GM03348 (cell line): ENCODE data around the gene ABHD5.
A peak's percentile ranks its signal among the peaks of the same experiment; 100 is the strongest.

Source experiments
- DNase-seq: peaks from one replicate; pipeline ENCODE4 v3.0.0; 2012; ENCODE audit warnings: low spot score

The ABHD5 gene

GRCh38 chr3:43686333-43686699 is 4.4 kb upstream of the ABHD5 start:
- no peak for DNase-seq

DNA sequence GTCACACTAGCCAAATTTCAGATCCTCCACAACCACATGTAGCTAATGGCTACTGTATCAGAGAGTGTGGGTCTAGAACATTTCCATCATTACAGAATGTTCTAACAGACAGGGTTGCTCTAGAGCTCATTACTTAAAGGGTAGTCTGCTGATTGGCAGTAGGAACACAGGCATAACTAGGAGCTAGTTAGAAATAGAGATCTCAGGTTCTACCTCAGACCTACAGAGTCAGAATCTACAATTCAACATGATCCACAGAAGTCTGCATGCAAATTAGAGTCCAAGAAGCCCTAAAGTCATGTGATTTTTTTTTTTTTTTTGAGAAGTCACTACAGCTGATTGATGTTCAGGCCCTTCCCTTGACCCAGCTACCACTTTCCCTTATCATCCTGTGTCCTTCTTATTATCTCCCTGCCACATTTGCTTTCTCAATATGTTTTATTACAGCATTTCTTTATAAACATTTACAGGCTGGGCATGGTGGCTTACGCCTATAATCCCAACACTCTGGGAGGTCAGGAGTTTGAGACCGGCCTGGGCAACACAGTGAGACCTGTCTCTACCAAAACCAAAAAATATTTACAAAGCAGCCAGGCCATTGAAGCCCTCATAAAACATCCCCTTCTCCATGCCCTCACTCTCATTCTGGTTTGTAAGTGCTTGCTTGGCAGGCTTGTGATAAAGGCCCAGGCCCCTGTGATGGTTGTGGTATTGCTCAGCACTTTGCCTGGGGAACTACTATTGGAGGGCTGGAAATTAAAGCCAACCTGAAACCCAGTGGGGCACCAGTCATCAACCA is 3.8 kb upstream of the ABHD5 start:
- no peak for DNase-seq

DNA sequence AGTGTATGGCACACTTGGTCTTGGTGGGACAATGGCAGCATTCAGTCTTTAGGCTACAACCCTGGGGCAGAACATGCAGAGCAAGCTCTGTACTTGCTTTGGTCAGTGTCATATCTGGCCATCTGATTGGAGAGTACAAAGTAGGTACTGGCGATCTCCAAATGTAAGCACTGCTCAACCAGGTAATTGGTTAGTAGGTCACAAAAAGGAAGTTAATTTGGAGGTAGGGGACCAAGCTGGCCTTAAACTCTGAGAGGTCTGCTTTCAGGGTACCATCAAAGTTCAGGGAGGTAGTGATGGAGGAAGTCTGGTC is 3.3 kb upstream of the ABHD5 start:
- no peak for DNase-seq

GRCh38 chr3:43688245-43688650 is 2.5 kb upstream of the ABHD5 start:
- DNase-seq, result no peak

DNA sequence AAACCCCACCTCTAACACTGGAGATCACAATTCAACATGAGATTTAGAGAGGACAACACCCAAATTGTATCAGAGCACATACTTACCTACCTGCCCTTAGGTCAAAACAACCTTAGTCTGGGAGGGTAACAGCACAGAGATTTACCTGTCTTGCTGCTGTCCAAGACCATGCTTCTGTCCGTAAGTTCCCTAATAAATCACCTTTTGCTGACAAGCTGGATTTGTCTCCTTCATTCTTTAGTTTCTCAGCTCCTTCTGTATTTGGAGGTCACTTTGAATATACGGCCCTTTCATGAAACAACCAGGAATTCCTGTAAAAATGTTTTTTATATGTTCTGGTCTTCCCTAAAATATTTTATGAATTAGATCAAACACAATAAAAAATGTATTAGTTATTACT is 1.6 kb upstream of the ABHD5 start:
- no peak for DNase-seq

DNA sequence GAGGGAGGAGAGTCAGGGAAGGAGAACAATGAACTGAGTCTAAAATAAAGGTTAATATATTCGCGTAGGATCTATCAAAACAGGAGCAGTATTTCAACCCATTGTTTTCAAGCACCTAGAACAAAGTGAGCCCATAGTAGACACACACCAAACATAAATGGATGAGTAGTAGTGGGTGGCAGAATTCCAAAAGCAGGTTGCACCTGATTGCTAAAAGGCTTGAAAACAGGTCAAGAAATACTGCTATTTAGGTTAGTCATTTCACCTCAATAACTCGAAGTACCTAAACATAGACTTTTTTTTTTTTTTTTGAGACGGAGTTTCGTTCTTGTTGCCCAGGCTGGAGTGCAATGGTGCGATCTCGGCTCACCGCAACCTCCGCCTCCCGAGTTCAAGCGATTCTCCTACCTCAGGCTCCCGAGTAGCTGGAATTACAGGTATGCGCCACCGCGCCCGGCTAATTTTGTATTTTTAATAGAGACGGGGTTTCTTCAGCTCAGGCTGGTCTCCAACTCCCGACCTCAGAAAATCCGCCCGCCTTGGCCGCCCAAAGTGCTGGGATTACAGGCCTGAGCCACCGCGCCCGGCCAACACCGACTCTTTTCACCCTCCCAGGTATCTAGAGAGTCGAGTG is 855 bp upstream of the ABHD5 start:
- DNase-seq, result no peak

- DNase-seq, result peak; percentile 66
Observed at GRCh38 chr3:43691120-43691995, 620 bp downstream of the ABHD5 start.

DNA sequence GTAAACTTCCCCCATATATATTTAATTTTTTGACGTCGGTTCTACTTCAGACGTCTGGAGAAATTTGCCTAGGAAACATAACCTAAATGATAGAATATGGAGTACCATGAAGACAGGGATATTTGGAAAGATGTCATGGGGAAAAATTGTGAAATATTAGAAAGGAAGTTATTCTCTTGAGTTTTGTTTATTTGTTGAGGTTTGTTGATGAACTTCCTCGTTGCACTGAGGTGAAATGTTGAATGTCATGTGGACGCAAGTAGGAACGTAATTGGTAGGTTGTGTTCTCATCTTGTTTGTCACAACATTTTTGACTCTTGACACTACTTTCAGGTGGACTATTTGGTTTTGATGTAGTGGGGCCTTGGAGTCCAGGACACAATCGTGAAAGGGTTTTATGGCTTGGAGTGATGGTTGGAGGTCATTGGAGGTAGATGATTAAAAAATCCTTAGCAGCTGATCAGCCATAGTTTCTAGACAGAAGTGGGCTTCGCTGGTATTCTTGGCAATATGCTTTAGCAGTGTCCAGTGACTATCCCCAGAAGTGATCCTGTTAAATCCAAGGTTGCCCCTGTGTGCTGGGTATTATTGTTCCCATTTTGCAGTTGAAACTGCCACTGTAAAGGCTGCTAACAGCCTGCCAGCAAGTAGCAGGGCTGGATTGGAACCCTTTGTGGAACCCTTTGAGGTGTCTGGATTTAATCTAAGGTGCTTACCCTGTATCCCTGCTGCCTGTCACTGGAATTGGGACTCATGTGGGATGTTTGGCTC is 1.5 kb downstream of the ABHD5 start:
- no peak for DNase-seq

DNA sequence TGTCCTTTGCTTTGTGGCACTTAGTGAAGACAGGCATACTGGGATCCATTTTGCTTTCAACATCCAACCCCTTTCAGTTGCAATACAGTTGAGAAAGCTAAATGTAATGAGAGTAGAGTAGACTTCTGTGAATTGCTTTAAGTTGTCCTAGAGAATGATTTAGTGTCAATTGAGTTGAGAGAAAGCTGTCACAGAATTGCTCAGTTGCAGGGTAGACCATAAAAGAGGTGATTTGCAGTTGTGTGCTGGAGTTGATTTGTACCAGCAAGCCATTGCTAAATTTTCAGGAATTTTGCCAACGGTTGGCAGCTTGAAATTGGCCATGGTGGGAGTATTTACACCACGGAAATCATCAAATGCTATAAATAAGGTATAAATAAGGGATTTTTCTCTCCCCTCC is 2.2 kb downstream of the ABHD5 start:
- DNase-seq, result no peak

- no peak for DNase-seq
Observed at GRCh38 chr3:43693594-43693993, 2.9 kb downstream of the ABHD5 start.

DNA sequence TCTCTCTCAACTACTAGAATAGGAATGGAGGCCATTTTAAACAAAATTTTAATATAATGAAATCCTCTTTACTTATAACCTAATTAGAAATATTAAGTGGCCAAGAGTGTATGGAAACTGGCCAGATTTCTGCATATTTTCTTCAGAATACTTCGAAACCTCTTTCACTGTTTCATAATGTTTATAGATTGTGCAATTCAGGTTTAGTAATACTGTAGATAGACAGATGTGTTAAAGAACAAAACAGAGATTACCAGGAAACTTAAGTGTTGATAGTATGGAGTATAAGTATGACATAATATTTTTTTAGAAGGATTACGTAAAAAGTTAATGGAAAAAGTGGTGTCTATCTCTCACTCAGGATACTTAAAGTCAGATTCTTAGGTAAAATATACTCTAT is 4.7 kb downstream of the ABHD5 start:
- peak; percentile 46 for DNase-seq

GRCh38 chr3:43695863-43696262 is 5.1 kb downstream of the ABHD5 start:
- no peak for DNase-seq

DNA sequence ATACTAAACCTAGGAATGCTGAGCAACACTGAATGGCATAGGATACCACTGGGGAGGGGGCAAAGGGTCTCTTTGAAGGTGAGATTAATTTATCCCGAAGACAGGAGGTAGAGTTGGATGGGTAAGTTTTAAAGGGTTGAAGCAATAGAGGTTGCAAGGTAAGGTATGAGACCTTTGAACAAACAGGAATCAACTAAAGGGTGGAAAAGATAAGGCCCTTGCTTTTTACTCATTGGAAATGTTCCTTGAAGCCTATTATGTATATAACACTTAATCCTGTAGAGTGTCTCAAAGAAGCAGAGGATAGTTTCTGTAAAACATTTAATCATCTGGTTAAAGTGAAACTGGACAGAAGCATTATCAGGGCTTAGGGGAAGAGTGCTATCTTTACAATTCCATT is 5.7 kb downstream of the ABHD5 start:
- no peak for DNase-seq

- DNase-seq, result no peak
Observed at GRCh38 chr3:43696881-43697280, 6.1 kb downstream of the ABHD5 start.

- no peak for DNase-seq
Observed at GRCh38 chr3:43699864-43700263, 9.1 kb downstream of the ABHD5 start.

DNA sequence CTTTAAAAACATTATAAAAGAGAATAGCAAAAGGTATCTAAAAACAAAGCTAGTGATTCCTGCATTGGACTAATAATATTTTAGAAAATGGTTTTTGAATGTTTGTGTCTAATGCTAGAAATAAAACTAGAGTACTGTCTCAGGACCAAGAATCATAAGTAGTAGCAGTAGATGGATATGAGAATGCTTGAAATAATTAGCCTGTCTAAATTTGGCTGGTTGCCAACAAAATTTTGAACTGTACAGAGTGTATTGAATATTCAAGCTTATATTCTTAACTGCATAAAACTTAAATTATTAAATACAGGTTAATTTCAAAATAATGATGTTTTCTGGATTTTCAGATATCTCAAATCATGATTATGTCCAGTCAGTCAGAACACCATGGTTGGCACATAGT is 14.0 kb downstream of the ABHD5 start:
- no peak for DNase-seq

- no peak for DNase-seq
Observed at GRCh38 chr3:43706342-43706741, 15.6 kb downstream of the ABHD5 start.

DNA sequence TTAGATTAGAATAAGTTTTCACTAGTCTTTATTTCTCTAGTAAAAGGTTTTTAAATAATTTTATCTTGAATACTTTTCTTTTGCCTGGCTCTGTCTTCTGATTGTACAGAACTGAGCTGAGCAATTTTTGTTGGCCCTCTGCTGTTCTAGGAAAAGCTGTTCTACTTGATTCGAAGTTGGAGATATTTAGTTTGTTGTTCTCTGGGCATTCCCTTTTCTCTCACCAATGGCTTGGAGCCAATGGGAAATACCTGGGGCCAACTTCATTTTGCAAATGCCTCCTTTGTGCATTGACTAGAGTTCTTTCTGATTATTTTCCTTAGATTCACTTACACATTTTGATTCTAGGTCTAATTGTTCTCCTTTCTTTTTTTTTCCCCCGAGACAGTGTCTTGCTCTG is 16.5 kb downstream of the ABHD5 start:
- no peak for DNase-seq

DNA sequence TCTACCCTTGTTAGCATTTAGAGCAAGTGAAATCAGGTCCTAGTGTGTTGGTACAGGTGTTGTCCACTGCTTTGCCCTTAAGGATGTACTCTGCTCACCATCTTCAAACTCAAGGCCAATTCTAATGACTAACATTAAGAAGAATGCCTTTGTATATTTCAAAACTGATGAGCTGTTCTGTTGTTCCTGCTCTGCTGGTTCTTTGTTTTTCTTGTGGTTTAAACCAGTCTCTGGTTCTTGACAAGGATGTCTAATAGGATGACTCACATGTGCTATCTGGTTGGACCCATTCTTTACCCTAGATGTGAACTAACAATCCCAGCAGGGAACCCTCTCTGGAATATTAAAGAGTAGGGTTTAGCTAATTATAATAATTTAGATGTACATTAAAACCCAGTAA is 17.3 kb downstream of the ABHD5 start:
- peak; percentile 79 for DNase-seq

DNA sequence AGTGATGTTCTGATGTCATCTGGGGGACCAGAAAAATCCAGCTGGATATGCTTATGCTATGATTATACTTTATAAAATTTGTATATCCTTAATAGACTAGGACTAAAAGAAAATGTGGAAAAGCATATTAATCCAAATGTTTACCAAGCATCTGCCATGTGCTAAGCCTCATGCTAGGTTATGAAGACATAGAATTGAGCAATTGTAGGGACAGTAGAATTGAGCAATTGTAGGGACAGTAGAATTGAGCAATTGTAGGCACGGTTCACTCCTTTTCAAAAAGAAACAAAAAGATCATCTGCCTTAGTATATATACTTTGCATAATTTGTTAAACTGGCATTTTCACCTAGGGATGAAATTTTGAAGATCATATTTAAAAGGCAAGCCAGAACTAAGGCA is 18.3 kb downstream of the ABHD5 start:
- peak; percentile 51 for DNase-seq

DNA sequence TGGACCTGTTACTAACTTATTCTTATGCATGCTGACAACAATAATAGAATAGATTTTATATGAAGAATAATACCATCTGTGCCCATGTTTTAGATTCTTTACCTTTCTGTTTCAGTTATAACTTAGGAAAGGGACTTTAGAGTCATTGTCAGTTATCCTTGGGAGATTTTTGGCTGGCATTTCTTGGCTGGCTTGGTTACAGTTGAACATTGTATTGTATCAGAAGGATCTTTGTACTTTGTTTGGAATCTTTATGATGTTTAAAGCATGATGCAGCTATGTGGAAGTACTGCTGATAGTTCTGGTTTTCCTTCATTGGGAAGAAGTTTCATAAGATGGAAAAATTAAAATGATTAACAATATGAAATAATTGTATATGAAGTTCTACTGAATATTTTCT is 19.9 kb downstream of the ABHD5 start:
- no peak for DNase-seq

DNA sequence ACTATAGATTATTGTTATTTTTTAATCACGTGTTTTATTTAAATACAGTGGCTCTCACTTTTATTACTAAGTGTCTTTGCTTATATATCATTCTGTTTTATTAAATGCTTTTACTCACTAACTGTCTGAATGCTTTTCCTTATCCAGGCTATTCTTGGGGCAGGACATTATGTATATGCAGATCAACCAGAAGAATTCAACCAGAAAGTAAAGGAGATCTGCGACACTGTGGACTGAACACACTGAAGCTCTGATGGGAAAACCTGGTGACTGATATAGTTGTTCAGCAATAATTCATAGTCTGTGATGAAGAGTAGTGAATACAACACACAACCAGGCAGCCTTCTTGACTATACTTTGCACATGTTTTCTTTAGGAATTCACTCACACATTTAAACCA is 27.6 kb downstream of the ABHD5 start:
- DNase-seq, result no peak
